ENCODE results near the gene PIM2. TPM values are rescaled to one million over a fixed set of nuclear protein-coding genes. Genes with fewer than 3 reads are reported as not detected.
A peak's percentile ranks its signal among the peaks of the same experiment; 100 is the strongest.

The PIM2 gene
- total RNA-seq, 1 donor = 4.3 TPM

- Histone ChIP-seq H3K27ac (ENCODE audit: low read depth, low read length) (no peak overlapping the region), H2AFZ (ENCODE audit: low read length) (no peak overlapping the region), H3K4me1 (ENCODE audit: insufficient read depth, low read length) (no peaks in the 10 kb centered on the region), H4K20me1 (ENCODE audit: insufficient read depth, low read length) (peaks cover 5% of the 10 kb centered on the region), H3K36me3 (ENCODE audit: insufficient read depth, low read length) (peaks cover 23% of the 10 kb centered on the region), H3K27me3 (ENCODE audit: insufficient read depth, low read length) (no peaks in the 10 kb centered on the region), H3K4me3 (ENCODE audit: insufficient read depth, low read length) (no peak overlapping the region), H3K9me3 (ENCODE audit: low read depth, low read length) (no peaks in the 10 kb centered on the region), H3K79me2 (ENCODE audit: insufficient read depth, low read length) (peaks cover 24% of the 10 kb centered on the region), H3K4me2 (ENCODE audit: insufficient read depth, low read length) (no peak overlapping the region)
- DNase-seq (ENCODE audit: insufficient read length, low spot score, missing footprints) = no peak
- TF ChIP-seq CTCF (IDR thresholded peaks at IDR 0.05; ENCODE audit: extremely low read depth, low read depth, low read length) = no peak
Observed at GRCh38 chrX:48904626-48905025, 14.2 kb downstream of the PIM2 start.

DNA sequence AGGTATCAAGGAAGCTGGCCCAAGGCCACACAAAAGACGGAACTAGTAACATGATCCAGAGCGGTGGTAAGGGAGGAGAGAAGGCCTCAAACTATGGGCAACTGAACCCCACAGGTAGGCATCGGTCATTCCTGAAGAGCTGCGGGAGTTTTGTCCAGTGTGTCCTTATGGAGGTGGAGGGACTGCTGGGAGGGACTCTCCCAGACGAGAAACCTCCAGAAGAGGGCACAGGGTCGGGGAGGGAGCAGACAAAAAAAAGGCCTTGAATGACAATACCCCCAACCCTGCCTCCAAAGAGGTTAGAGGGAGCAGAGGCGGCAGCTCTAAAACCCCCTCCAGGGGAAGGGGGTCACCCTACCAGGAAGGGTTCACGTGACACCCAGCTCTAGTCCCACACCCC, 14.6 kb downstream of the PIM2 start:
- no peaks in the 10 kb centered on the region for H3K9me3 ChIP-seq (ENCODE audit: low read depth, low read length)
- H3K4me1 ChIP-seq (ENCODE audit: insufficient read depth, low read length) = no peaks in the 10 kb centered on the region
- H3K36me3 ChIP-seq (ENCODE audit: insufficient read depth, low read length) = peaks cover 20% of the 10 kb centered on the region
- no peaks in the 10 kb centered on the region for H3K27me3 ChIP-seq (ENCODE audit: insufficient read depth, low read length)
- H3K4me3 ChIP-seq (ENCODE audit: insufficient read depth, low read length) = no peak overlapping the region
- peaks cover 24% of the 10 kb centered on the region for H3K79me2 ChIP-seq (ENCODE audit: insufficient read depth, low read length)
- H2AFZ ChIP-seq (ENCODE audit: low read length) = no peak overlapping the region
- H4K20me1 ChIP-seq (ENCODE audit: insufficient read depth, low read length) = peaks cover 5% of the 10 kb centered on the region
- TF ChIP-seq CTCF (IDR thresholded peaks at IDR 0.05; ENCODE audit: extremely low read depth, low read depth, low read length) = no peak
- DNase-seq (ENCODE audit: insufficient read length, low spot score, missing footprints) = peak; percentile 43
- H3K4me2 ChIP-seq (ENCODE audit: insufficient read depth, low read length) = no peak overlapping the region
- H3K27ac ChIP-seq (ENCODE audit: low read depth, low read length) = no peak overlapping the region

DNA sequence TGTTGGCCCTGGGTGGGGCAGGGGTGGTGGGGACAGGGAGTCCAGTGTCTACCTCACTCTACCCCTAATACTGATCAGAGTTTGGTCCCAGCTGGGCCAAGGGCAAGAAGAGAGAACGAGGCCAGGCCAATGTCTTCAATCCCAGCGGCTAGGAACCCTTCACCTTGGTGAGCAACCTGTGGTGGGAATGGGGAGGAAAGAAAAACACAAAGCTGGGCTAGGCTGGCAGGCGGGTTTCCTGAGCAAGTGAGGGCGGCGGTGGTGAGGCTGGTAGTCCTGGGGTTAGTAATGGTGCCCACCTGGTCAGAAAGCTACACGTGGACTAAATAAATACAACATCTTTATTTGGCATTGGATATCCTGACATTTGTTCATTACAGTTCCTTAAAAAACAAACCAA, 15.5 kb downstream of the PIM2 start:
- no peak for TF ChIP-seq CTCF (IDR thresholded peaks at IDR 0.05; ENCODE audit: extremely low read depth, low read depth, low read length)
- Histone ChIP-seq H3K27ac (ENCODE audit: low read depth, low read length) (no peak overlapping the region), H3K79me2 (ENCODE audit: insufficient read depth, low read length) (peaks cover 19% of the 10 kb centered on the region), H2AFZ (ENCODE audit: low read length) (no peak overlapping the region), H3K9me3 (ENCODE audit: low read depth, low read length) (no peaks in the 10 kb centered on the region), H3K27me3 (ENCODE audit: insufficient read depth, low read length) (no peaks in the 10 kb centered on the region), H3K4me1 (ENCODE audit: insufficient read depth, low read length) (peaks cover 3% of the 10 kb centered on the region), H3K4me2 (ENCODE audit: insufficient read depth, low read length) (no peak overlapping the region), H3K36me3 (ENCODE audit: insufficient read depth, low read length) (peaks cover 12% of the 10 kb centered on the region), H4K20me1 (ENCODE audit: insufficient read depth, low read length) (peaks cover 5% of the 10 kb centered on the region), H3K4me3 (ENCODE audit: insufficient read depth, low read length) (no peak overlapping the region)
- peak; percentile 73 for DNase-seq (ENCODE audit: insufficient read length, low spot score, missing footprints)

GRCh38 chrX:48902776-48903175, 16.0 kb downstream of the PIM2 start:
- H3K4me1 ChIP-seq (ENCODE audit: insufficient read depth, low read length) = peaks cover 4% of the 10 kb centered on the region
- H3K4me3 ChIP-seq (ENCODE audit: insufficient read depth, low read length) = no peak overlapping the region
- no peak for TF ChIP-seq CTCF (IDR thresholded peaks at IDR 0.05; ENCODE audit: extremely low read depth, low read depth, low read length)
- no peak overlapping the region for H2AFZ ChIP-seq (ENCODE audit: low read length)
- no peak overlapping the region for H3K4me2 ChIP-seq (ENCODE audit: insufficient read depth, low read length)
- H3K9me3 ChIP-seq (ENCODE audit: low read depth, low read length) = no peaks in the 10 kb centered on the region
- peaks cover 19% of the 10 kb centered on the region for H3K79me2 ChIP-seq (ENCODE audit: insufficient read depth, low read length)
- H3K27me3 ChIP-seq (ENCODE audit: insufficient read depth, low read length) = no peaks in the 10 kb centered on the region
- DNase-seq (ENCODE audit: insufficient read length, low spot score, missing footprints) = no peak
- no peak overlapping the region for H3K27ac ChIP-seq (ENCODE audit: low read depth, low read length)
- H3K36me3 ChIP-seq (ENCODE audit: insufficient read depth, low read length) = peaks cover 12% of the 10 kb centered on the region
- H4K20me1 ChIP-seq (ENCODE audit: insufficient read depth, low read length) = peaks cover 5% of the 10 kb centered on the region

Data from osteoblast (primary cell).